Keratinocyte (primary cell): ENCODE measurements around the gene ZBTB49.

ENCODE experiments used
- EZH2 ChIP-seq: IDR thresholded peaks from one replicate; pipeline ENCODE4 v1.6.1; 2012; ENCODE audit warnings: inconsistent platforms, mild to moderate bottlenecking, low read length, moderate library complexity
- TF ChIP-seq, protein P1 (sequence below), 3 experiments: IDR thresholded peaks in 1 of 3; conservative IDR thresholded peaks in 1 of 3; optimal IDR thresholded peaks in 1 of 3; 2 replicates in 2 of 3; 3 replicates in 1 of 3; pipeline versions ENCODE3 to v1.5.1; 2011; ENCODE audit warnings: low read length in 3 of 3, mild to moderate bottlenecking in 3 of 3, moderate library complexity in 2 of 3, control low read depth in 1 of 3, inconsistent platforms in 1 of 3; ENCODE audit not compliant: insufficient read depth in 2 of 3; ENCODE audit errors: extremely low read depth in 1 of 3

DNA sequence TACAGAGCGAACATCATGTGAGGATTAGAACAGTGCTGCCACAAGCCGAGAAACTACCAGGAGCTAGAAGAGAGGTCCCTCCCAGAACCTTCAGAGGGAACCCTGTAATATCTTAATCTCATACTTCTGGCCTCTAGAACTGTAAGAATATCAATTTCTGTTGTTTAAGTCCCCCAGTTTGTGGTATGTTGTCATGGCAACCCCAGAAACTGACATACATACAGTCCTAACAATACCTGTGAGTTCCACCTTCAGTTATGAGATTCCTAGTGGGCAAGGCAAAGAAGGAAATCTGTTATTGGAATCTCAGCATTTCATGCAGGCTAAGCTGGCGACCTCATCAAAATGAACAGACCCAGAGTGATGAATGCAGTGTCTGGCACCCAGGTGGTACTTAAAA is 42.5 kb downstream of the ZBTB49 start:
- TF ChIP-seq, protein P1, sequence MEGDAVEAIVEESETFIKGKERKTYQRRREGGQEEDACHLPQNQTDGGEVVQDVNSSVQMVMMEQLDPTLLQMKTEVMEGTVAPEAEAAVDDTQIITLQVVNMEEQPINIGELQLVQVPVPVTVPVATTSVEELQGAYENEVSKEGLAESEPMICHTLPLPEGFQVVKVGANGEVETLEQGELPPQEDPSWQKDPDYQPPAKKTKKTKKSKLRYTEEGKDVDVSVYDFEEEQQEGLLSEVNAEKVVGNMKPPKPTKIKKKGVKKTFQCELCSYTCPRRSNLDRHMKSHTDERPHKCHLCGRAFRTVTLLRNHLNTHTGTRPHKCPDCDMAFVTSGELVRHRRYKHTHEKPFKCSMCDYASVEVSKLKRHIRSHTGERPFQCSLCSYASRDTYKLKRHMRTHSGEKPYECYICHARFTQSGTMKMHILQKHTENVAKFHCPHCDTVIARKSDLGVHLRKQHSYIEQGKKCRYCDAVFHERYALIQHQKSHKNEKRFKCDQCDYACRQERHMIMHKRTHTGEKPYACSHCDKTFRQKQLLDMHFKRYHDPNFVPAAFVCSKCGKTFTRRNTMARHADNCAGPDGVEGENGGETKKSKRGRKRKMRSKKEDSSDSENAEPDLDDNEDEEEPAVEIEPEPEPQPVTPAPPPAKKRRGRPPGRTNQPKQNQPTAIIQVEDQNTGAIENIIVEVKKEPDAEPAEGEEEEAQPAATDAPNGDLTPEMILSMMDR (optimal IDR thresholded peaks at IDR 0.05 in 1 of 3, IDR thresholded peaks at IDR 0.05 in 1 of 3, conservative IDR thresholded peaks at IDR 0.05 in 1 of 3; ENCODE audit: extremely low read depth in 1 of 3, insufficient read depth in 2 of 3, low read length in 3 of 3) = no peak
- TF ChIP-seq EZH2 = no peak
